GM21390 (cell line): ENCODE measurements around the gene NNMT.

ENCODE experiments used
- ATAC-seq: cut with Tn5 transposase; IDR thresholded peaks from one replicate; pipeline ENCODE4 v1.9.1; 2021; ENCODE audit not compliant: unreplicated experiment

The NNMT gene

DNA sequence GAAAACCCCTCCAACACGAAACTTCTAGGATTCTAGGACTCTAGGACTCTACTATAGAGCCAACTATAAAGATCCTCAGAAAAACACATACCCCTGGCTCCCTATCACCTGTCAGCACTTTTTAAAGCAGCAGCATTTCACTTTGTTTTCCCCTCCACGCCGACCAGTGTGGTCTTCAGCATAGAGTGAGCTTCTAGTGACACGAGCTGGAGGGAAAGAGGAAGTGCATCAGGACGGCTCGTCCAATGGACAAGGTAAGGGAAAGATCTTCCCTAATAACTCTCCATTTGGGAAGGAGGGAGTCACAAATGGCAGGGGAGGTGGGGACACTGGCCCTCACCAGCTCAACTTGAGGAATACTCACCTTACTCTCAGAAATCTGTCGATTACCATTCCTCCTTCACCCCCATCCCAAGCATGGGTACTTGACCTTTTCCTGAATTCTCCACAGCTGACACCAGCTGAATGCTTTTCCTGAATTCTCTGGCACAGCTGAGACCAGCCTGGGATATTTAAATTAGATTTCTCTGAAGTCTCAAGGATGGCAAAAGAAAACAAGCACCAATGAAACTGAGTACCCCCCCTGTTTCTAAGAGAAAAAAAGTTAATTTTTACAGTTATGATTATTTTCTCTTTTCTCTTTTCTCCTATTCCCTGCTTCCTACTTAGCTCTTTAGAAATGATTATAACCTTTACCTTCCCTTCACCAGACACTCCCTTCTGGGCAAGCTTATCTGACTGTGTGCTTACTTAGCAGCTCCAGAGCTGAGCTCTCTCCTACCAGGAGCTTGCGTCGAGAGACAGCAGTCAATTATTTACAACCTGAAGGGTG lies 33.3 kb upstream of the NNMT start:
- ATAC-seq: no peak

DNA sequence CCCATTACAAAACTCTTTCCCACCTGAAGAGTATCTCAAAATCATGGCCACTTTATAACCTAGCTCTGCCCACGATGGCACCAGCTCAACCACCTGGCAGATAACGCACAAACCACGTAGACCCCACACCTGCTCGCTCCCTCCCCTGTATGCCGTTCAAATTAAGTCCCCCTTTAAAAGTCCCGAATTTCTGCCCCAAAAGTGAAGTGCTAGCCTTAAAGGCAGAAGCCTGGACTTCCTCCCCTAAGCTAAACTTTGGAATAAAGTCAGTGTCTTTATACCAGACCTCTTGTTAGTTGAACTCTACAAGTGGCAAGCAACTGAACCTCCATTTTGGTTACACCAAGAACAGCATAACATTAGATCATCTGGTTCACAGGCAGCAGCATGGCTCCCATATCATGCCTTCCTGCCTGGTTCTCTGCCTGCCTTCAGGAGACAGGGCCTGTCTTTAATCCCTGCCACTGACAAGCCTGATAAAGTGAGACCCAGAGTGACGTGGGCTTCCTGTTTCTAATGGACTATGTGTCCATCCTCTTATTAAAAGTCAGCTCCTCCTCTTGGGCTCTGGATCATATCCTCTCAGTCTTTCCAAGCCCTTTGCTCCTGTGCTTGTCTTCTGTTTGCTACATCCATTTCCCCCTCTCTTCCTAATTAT lies 32.6 kb upstream of the NNMT start:
- no peak for ATAC-seq

- no peak for ATAC-seq
Observed at GRCh38 chr11:114264381-114264780, 31.8 kb upstream of the NNMT start.

- no peak for ATAC-seq
Observed at GRCh38 chr11:114265122-114265878, 30.9 kb upstream of the NNMT start.

GRCh38 chr11:114269498-114269897 lies 26.7 kb upstream of the NNMT start:
- no peak for ATAC-seq

DNA sequence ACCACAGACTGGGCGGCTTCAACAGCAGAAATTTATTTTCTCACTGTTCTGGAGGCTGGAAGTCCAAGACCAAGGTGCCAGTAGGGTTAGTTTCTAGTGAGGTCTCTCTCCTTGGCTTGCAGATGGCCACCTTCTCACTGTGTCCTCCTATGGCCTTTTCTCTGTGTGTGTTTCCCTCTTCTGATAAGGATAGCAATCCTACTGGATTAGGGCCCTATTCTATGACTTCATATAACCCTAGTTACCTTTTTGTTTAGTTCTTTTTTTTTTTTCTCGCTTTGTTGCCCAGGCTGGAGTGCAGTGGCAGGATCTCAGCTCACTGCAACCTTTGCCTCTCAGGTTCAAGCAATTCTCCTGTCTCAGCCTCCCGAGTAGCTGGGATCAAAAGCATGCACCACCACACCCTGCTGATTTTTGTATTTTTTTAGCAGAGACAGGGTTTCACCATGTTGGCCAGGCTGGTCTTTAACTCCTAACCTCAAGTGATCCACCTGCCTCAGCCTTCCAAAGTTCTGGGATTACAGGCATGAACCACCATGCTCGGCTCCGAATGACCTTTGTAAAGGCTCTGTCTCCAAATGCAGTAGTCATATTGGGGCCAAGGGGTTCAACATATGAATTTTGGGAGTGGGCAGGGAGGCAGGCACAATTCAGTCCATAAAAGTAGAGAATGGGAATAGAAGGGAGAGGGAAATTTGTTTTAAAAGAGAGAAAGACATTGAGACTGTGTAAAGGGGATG lies 25.5 kb upstream of the NNMT start:
- ATAC-seq: no peak

- ATAC-seq: no peak
Observed at GRCh38 chr11:114271316-114271715, 24.9 kb upstream of the NNMT start.

GRCh38 chr11:114272311-114272710 lies 23.9 kb upstream of the NNMT start:
- no peak for ATAC-seq

GRCh38 chr11:114273071-114273470 lies 23.1 kb upstream of the NNMT start:
- ATAC-seq: no peak

DNA sequence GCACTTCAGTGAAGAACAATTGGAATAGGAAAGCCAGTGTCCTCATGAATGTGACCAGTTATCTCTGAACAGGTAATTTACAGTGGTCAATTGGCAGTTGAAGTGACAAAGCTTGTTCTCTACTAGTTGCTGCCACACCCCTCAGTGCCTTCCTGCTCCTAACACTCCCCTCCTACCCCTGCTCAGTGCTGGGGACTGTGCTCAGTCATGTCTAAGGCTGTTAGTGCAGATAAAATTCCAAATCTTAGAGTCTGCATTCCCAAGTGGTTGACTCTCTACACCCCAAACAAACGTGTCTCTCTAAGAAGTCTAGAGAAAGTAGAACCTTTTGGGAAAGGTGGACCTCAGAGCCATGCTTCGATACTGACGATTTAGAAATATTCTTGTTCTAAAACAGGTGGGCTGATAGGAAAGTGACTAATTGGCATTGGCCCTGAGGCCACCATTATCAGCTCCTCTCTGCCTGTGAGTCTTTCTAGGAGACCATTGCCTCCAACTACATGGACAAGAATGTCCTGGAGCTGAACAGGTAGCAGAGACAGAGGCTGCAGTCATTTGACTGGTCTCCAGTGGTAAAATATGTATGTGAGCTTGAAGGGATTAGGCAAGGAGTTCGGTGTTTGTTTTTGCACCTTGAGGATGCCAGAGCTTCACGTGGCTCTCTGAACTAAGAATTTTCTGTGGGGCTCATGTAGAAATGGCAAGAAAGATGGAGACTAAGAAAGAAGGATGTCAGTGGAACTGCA lies 22.1 kb upstream of the NNMT start:
- ATAC-seq: no peak

- no peak for ATAC-seq
Observed at GRCh38 chr11:114274637-114275036, 21.6 kb upstream of the NNMT start.

DNA sequence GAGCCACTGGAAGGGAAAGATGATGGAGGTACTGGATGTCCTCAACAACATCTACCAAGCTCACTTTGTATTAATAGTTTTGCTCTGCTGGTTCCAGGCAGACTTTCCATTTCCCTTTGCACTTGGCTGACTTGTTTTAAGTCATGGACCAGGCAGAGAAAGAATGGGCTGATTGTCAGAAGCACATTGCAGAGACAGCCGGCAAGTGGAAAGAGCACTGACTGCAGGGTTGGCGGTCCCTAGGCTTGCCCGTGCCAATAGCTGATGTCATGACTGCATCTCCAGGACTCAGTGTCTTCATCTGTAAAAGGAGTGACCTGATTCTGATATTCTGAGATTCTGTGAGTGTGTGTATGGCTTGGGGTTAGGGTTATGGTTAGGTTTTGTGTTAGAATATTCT lies 20.9 kb upstream of the NNMT start:
- ATAC-seq: no peak

DNA sequence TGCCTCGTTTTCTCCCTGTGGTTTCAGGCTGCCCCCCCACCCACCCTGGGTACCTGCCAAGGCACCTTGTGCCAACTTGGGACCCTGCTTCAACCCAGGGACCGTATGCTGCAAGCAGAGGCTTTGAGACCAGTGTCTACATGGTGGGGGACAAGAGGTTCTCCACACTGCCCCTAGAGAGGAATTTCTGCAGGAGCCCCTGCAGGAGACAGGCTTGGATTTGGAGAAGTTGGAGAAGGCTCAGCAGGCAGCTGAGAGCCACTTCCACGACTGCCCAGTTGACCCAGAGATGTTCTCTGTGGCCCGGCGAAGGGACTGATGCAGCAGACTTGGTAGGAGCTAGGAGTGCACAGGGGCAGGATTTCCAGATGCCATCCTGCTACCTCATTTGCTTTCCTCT lies 20.1 kb upstream of the NNMT start:
- no peak for ATAC-seq

- ATAC-seq: no peak
Observed at GRCh38 chr11:114277637-114278341, 18.4 kb upstream of the NNMT start.

DNA sequence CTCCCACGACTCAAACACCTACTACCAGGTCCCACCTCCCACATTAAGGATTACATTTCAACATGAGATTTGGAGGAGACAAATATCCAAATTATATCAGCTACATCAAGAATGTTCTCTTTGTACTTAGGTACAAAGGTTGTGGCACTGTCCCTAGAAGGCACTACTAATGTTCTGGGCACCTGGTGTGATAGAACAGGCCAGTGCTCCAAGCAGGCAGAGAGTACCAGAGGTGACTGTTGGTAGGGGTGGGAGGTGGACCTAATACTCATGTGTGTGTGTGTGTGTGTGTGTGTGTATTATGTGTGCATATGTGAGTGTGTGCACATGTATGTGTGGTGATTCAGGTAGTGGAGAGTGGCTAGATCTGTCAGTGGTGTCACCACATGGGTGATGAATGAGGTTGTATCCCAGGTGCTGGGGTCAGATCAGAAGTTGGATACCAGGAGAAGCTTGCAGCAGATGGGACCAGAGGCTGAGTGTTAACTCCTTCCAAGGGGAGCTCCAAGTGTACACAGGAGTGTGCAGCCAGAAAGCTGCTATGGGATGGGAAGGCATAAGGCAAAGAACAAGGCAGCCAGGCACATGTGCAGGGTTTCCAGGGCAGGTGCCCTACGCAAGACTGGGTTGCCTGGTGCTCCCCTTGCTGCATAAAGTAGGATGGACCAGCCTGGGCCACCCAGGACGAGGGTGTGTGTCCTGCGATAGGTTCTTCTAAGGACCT lies 17.7 kb upstream of the NNMT start:
- ATAC-seq: no peak

DNA sequence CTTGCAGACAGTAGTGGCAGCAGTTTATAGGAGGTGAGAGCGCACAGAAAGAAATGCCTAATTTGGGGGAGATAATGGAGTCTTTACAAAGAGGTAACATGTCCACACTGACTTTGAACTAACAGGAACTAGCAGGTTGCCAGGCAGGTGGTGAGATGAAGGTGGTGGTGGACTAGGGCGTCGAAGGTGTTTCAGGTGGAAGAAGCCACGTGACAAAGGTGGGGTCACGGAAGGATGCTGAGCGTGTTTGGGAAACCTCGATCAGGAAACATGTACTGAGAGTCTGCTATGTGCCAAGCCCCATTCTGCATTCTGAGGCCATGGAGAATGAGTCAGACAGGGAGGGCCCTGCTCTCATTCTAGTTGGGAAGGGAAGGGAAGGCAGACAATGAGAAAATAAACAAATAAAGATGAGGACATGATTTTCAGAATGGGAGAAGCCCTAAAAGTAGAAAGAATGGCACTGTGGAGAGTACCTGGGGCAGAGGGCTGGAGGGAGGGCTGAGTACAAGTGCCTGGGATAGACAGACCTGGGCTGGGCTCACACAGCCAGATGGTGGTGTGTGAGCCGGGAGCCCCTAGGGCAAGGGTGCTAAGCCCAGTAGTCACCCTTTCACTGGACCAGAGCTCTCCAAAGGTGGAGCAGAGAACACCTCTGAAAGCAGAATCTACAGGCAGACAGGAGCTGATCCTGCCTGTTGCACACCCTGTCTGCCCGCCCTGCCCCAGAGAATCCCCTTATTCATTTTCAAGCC lies 16.2 kb upstream of the NNMT start:
- ATAC-seq: no peak

- ATAC-seq: no peak
Observed at GRCh38 chr11:114280696-114281095, 15.5 kb upstream of the NNMT start.

DNA sequence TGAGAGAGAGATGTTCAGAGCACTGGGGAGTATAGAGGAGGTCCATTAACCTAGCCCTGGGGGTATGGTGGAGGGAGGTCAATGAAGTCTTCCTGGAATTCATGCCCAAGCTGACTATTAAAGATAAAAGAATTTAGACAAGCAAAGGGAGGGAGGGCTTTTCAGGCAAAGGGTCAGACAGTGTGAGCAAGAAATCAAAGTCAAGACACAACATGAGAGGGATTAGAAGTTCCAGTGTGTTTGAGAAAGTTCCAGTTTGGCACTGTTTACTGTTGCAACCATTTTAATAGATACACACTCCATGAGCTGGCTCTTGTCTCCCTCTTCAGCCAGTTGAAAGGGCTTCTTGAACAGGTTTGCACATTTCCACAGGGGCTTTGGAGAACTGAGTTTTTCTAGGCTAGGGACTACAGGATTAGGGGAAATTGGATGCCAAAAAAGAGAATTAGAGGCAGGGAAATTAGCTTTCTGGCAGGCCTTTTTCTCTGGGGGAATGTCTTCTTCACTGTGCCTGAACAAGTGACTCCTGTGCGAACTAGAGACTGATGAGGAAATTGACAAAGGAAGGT lies 14.7 kb upstream of the NNMT start:
- ATAC-seq: no peak
